NCI-H187 (cell line): Measurements from ENCODE around the gene FSTL4.
A peak's percentile ranks its signal among the peaks of the same experiment; 100 is the strongest.
"Not testable (repeated sequence)": the region's sequence is repeated elsewhere in the genome, so short reads cannot be mapped to it uniquely, and the experiment has no call there.

Source experiments
- DNase-seq, 2 experiments: peaks; one replicate each; lab custom pipeline; 2025; lab: John Stamatoyannopoulos, UW

FSTL4 gene

GRCh38 chr5:133552925-133553525 is 59.3 kb downstream of the FSTL4 start:
- peak in 1 of 2 experiments; percentile 16 for DNase-seq

GRCh38 chr5:133546500-133546899 is 65.8 kb downstream of the FSTL4 start:
- no peak for DNase-seq

GRCh38 chr5:133544346-133544745 is 68.0 kb downstream of the FSTL4 start:
- DNase-seq = no peak

- DNase-seq = no peak
Observed at GRCh38 chr5:133539818-133540217, 72.5 kb downstream of the FSTL4 start.

GRCh38 chr5:133538718-133539117 is 73.6 kb downstream of the FSTL4 start:
- DNase-seq = no peak

- DNase-seq = not testable (repeated sequence)
Observed at GRCh38 chr5:133535241-133535929, 77.0 kb downstream of the FSTL4 start.

GRCh38 chr5:133534566-133534965 is 77.8 kb downstream of the FSTL4 start:
- DNase-seq = no peak

- no peak for DNase-seq
Observed at GRCh38 chr5:133533541-133533940, 78.8 kb downstream of the FSTL4 start.

GRCh38 chr5:133531594-133531993 is 80.7 kb downstream of the FSTL4 start:
- no peak for DNase-seq

GRCh38 chr5:133531178-133531577 is 81.2 kb downstream of the FSTL4 start:
- no peak for DNase-seq

- DNase-seq = no peak
Observed at GRCh38 chr5:133530270-133530669, 82.1 kb downstream of the FSTL4 start.

- DNase-seq = no peak
Observed at GRCh38 chr5:133528841-133529240, 83.5 kb downstream of the FSTL4 start.

GRCh38 chr5:133527311-133527710 is 85.0 kb downstream of the FSTL4 start:
- no peak for DNase-seq

GRCh38 chr5:133526368-133526767 is 86.0 kb downstream of the FSTL4 start:
- no peak for DNase-seq

- no peak for DNase-seq
Observed at GRCh38 chr5:133525126-133525525, 87.2 kb downstream of the FSTL4 start.

- DNase-seq = no peak
Observed at GRCh38 chr5:133524666-133525065, 87.7 kb downstream of the FSTL4 start.

GRCh38 chr5:133523961-133524586 is 88.3 kb downstream of the FSTL4 start:
- DNase-seq = no peak

GRCh38 chr5:133523013-133523658 is 89.2 kb downstream of the FSTL4 start:
- DNase-seq = no peak

- DNase-seq = no peak
Observed at GRCh38 chr5:133521801-133522200, 90.5 kb downstream of the FSTL4 start.

GRCh38 chr5:133520991-133521706 is 91.2 kb downstream of the FSTL4 start:
- no peak for DNase-seq

GRCh38 chr5:133520062-133520461 is 92.3 kb downstream of the FSTL4 start:
- DNase-seq = no peak

- no peak for DNase-seq
Observed at GRCh38 chr5:133519191-133519590, 93.2 kb downstream of the FSTL4 start.
